Measurements from ENCODE around the gene GASK1B.

- TF ChIP-seq CTCF (IDR thresholded peaks at IDR 0.05) (no peak), EP300 (IDR thresholded peaks at IDR 0.05) (no peak), POLR2A (IDR thresholded peaks at IDR 0.05) (no peak)
Measured at GRCh38 chr4:158159718-158160094, 13.1 kb downstream of the GASK1B start.
